Astrocyte of the spinal cord (primary cell): ENCODE measurements around the gene KIF26B.

Source experiments
- DNase-seq: peaks from one replicate; pipeline ENCODE4 v3.0.0; 2011; ENCODE audit warnings: low read depth, low spot score
- H3K4me3 ChIP-seq: 2 replicates; pipeline ENCODE4 v1.5.1; 2011; ENCODE audit warnings: low read depth, mild to moderate bottlenecking, low read length, moderate library complexity
- CTCF ChIP-seq: IDR thresholded peaks from 2 replicates; pipeline ENCODE4 v1.5.1; 2012; ENCODE audit warnings: low read depth, mild to moderate bottlenecking, low read length, inconsistent platforms
- in situ Hi-C: cut with HindIII; loops from 2 replicates; pipeline ENCODE4 v1.10.0; 2017; ENCODE audit warnings: low sequenced_read_pairs

Gene KIF26B

GRCh38 chr1:245200146-245200545 lies 45.4 kb downstream of the KIF26B start:
- no peak for TF ChIP-seq CTCF
- no peak for DNase-seq
- in situ Hi-C loops, result no loop called here
- H3K4me3 ChIP-seq, result no peak overlapping the region

- in situ Hi-C loops, result no loop called here
- no peak for DNase-seq
- no peak for TF ChIP-seq CTCF
- H3K4me3 ChIP-seq, result no peak overlapping the region
These were observed 46.4 kb downstream of the KIF26B start for GRCh38 chr1:245201201-245201600.

- DNase-seq, result no peak
These were observed 47.0 kb downstream of the KIF26B start for GRCh38 chr1:245201827-245202226.

GRCh38 chr1:245205396-245205795 lies 50.6 kb downstream of the KIF26B start:
- TF ChIP-seq CTCF, result no peak
- DNase-seq, result no peak

More at GRCh38 chr1:245201827-245202226, 47.0 kb downstream of the KIF26B start:
- in situ Hi-C loops, result no loop called here
- TF ChIP-seq CTCF, result no peak
- no peak overlapping the region for H3K4me3 ChIP-seq

GRCh38 chr1:245205864-245206263 lies 51.1 kb downstream of the KIF26B start:
- DNase-seq, result no peak
- no peak for TF ChIP-seq CTCF
- H3K4me3 ChIP-seq, result no peak overlapping the region
- in situ Hi-C loops, result no loop called here

More at GRCh38 chr1:245205396-245205795, 50.6 kb downstream of the KIF26B start:
- no peak overlapping the region for H3K4me3 ChIP-seq
- in situ Hi-C loops, result no loop called here

GRCh38 chr1:245207056-245207638 lies 52.4 kb downstream of the KIF26B start:
- no peak for TF ChIP-seq CTCF
- in situ Hi-C loops, result no loop called here
- peak; percentile 7 for DNase-seq
- H3K4me3 ChIP-seq, result no peak overlapping the region
